MM.1S (cell line): ENCODE measurements around the gene CAP2.
"Not testable (repeated sequence)": the region's sequence is repeated elsewhere in the genome, so short reads cannot be mapped to it uniquely, and the experiment has no call there.

ENCODE experiments used
- DNase-seq: peaks from one replicate; pipeline ENCODE4 v3.0.0-alpha.2; 2015
- H2AFZ ChIP-seq: fragments of 300-600 bp; sonication (generic); 2 replicates; pipeline ENCODE4 v1.6.0; 2016; ENCODE audit warnings: antibody characterized with exemption, low read length
- H3F3A ChIP-seq: fragments of 300-600 bp; sonication (generic); 2 replicates; pipeline ENCODE4 v1.6.1; 2016; ENCODE audit warnings: mild to moderate bottlenecking, antibody characterized with exemption, low read length, moderate library complexity, mixed read lengths; ENCODE audit not compliant: insufficient read depth
- H3K27ac ChIP-seq: fragments of 300-600 bp; sonication (generic); 2 replicates; pipeline ENCODE4 v1.5.1; 2016; ENCODE audit warnings: mild to moderate bottlenecking, low read length
- H3K27me3 ChIP-seq: fragments of 300-600 bp; sonication (generic); replicated peaks from 2 replicates; pipeline ENCODE4 v1.6.0; 2016; ENCODE audit warnings: low read length; ENCODE audit not compliant: insufficient read depth
- H3K36me3 ChIP-seq: fragments of 300-600 bp; sonication (generic); replicated peaks from 2 replicates; pipeline ENCODE4 v1.6.1; 2016; ENCODE audit warnings: mild to moderate bottlenecking, low read length, mixed read lengths; ENCODE audit not compliant: insufficient read depth
- H3K4me1 ChIP-seq: fragments of 300-600 bp; sonication (generic); 2 replicates; pipeline ENCODE4 v1.6.1; 2016; ENCODE audit warnings: low read length, mixed read lengths
- H3K4me2 ChIP-seq: fragments of 300-600 bp; sonication (generic); 2 replicates; pipeline ENCODE4 v1.6.0; 2016; ENCODE audit warnings: low read depth, low read length
- H3K4me3 ChIP-seq: fragments of 300-600 bp; sonication (generic); 2 replicates; pipeline ENCODE4 v1.5.1; 2016; ENCODE audit warnings: low read length, mixed read lengths
- H3K79me2 ChIP-seq: fragments of 300-600 bp; sonication (generic); 2 replicates; pipeline ENCODE4 v1.6.1; 2016; ENCODE audit warnings: mixed run types, low read length, mixed read lengths
- H3K9ac ChIP-seq: fragments of 300-600 bp; sonication (generic); 2 replicates; pipeline ENCODE4 v1.6.1; 2016; ENCODE audit warnings: low read length, mixed read lengths
- H3K9me2 ChIP-seq: fragments of 300-600 bp; sonication (generic); replicated peaks from 2 replicates; pipeline ENCODE4 v1.6.1; 2016; ENCODE audit warnings: mild to moderate bottlenecking, low read length, mixed read lengths; ENCODE audit not compliant: insufficient read depth
- H3K9me3 ChIP-seq: fragments of 300-600 bp; sonication (generic); replicated peaks from 2 replicates; pipeline ENCODE4 v1.6.1; 2016; ENCODE audit warnings: mild to moderate bottlenecking, low read length, mixed read lengths; ENCODE audit not compliant: insufficient read depth
- H4K20me1 ChIP-seq: fragments of 300-600 bp; sonication (generic); 2 replicates; pipeline ENCODE4 v1.6.1; 2016; ENCODE audit warnings: mild to moderate bottlenecking, low read length, moderate library complexity, mixed read lengths; ENCODE audit not compliant: insufficient read depth
- EZH2 ChIP-seq: fragments of 300-600 bp; sonication (generic); optimal IDR thresholded peaks from 2 replicates; pipeline ENCODE3; 2017; ENCODE audit warnings: low read depth, mild to moderate bottlenecking, antibody characterized with exemption, low read length, mixed read lengths
- EZH2phosphoT487 ChIP-seq: fragments of 300-600 bp; sonication (generic); IDR thresholded peaks from 2 replicates; pipeline ENCODE4 v1.6.1; 2018; ENCODE audit warnings: antibody characterized with exemption, low read length
- TF ChIP-seq, protein P1 (sequence below): fragments of 300-600 bp; sonication (generic); IDR thresholded peaks from 2 replicates; pipeline ENCODE4 v1.5.1; 2016; ENCODE audit warnings: antibody characterized with exemption, low read length, mixed read lengths

The CAP2 gene

DNA sequence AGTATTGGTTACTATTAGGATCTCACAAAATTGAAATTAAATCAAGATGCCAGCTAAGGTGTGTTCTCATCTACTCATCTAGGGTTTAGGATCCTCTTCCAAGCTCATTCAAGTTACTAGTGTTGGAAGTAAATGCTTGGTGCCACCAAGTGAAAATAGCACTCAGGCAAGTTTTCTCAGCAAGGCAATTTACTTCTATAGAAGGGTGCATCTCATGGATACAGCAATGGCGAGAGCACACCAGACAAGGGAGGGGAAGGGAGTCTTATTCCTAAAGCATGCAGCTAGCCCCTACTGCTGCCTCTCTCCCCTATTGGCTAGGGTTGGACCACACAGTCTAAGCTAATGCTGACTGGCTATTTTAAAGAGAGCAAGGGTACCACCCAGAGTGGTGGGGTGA, 183.7 kb downstream of the CAP2 start:
- Histone ChIP-seq H3K4me1 (no peaks in the 10 kb centered on the region), H3K9me2 (no peaks in the 10 kb centered on the region), H3F3A (no peaks in the 10 kb centered on the region), H3K9me3 (no peaks in the 10 kb centered on the region), H3K36me3 (no peaks in the 10 kb centered on the region), H3K27me3 (no peaks in the 10 kb centered on the region), H3K9ac (no peak overlapping the region), H3K27ac (no peak overlapping the region), H3K4me3 (no peak overlapping the region), H2AFZ (no peak overlapping the region), H3K79me2 (no peaks in the 10 kb centered on the region), H4K20me1 (no peaks in the 10 kb centered on the region), H3K4me2 (no peak overlapping the region)
- no peak for DNase-seq
- TF ChIP-seq EZH2phosphoT487 (no peak), EZH2 (no peak)
- TF ChIP-seq, protein P1, sequence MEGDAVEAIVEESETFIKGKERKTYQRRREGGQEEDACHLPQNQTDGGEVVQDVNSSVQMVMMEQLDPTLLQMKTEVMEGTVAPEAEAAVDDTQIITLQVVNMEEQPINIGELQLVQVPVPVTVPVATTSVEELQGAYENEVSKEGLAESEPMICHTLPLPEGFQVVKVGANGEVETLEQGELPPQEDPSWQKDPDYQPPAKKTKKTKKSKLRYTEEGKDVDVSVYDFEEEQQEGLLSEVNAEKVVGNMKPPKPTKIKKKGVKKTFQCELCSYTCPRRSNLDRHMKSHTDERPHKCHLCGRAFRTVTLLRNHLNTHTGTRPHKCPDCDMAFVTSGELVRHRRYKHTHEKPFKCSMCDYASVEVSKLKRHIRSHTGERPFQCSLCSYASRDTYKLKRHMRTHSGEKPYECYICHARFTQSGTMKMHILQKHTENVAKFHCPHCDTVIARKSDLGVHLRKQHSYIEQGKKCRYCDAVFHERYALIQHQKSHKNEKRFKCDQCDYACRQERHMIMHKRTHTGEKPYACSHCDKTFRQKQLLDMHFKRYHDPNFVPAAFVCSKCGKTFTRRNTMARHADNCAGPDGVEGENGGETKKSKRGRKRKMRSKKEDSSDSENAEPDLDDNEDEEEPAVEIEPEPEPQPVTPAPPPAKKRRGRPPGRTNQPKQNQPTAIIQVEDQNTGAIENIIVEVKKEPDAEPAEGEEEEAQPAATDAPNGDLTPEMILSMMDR: no peak

DNA sequence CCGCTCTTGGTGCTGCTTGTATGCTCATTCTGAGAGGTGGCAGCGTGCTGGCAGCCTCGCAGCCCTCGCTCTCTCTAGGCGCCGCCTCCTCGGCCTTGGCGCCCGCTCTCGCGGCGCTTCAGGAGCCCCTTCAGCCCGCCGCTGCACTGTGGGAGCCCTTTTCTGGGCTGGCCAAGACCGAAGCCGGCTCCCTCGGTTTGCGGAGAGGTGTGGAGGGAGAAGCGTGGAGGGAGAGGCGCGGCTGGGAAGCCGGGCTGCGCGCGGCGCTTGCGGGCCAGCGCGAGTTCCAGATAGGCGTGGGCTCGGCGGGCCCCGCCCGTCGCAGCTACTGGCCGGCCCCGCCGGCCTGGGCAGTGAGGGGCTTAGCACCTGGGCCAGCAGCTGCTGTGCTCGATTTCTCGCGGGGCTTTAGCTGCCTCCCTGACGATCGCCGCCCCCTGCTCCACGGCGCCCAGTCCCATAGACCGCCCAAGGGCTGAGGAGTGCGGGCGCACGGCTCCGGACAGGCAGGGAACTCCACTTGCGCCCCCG, 187.2 kb downstream of the CAP2 start:
- no peak overlapping the region for H3K9ac ChIP-seq
- no peak overlapping the region for H3K27ac ChIP-seq
- H3F3A ChIP-seq: no peaks in the 10 kb centered on the region
- no peaks in the 10 kb centered on the region for H3K9me3 ChIP-seq
- no peaks in the 10 kb centered on the region for H3K4me1 ChIP-seq
- no peaks in the 10 kb centered on the region for H4K20me1 ChIP-seq
- H3K4me3 ChIP-seq: no peak overlapping the region
- no peaks in the 10 kb centered on the region for H3K9me2 ChIP-seq
- no peaks in the 10 kb centered on the region for H3K27me3 ChIP-seq
- no peak overlapping the region for H3K4me2 ChIP-seq
- no peaks in the 10 kb centered on the region for H3K79me2 ChIP-seq
- DNase-seq: no peak
- TF ChIP-seq EZH2phosphoT487: no peak
- TF ChIP-seq, protein P1: no peak
- TF ChIP-seq EZH2: no peak
- H3K36me3 ChIP-seq: no peaks in the 10 kb centered on the region
- H2AFZ ChIP-seq: no peak overlapping the region

DNA sequence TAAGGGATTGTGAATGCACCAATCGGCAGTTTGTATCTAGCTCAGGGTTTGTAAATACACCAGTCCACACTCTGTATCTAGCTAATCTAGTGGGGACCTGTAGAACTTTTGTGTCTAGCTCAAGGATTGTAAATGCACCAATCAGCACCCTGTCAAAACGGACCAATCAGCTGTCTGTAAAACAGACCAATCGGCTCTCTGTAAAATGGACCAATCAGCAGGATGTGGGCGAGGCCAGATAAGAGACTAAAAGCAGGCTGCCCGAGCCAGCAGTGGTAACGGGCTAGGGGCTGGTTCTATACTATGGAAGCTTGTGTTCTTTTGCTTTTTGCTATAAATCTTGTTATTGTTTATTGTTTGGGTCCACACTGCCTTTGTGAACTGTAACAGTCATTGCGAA, 187.9 kb downstream of the CAP2 start:
- not testable (repeated sequence) for H3K36me3 ChIP-seq, H3K27ac ChIP-seq, H3K4me3 ChIP-seq, H3K79me2 ChIP-seq, H3K9ac ChIP-seq, H3K4me2 ChIP-seq, H3K27me3 ChIP-seq, H3F3A ChIP-seq, H3K9me3 ChIP-seq, H2AFZ ChIP-seq, H3K4me1 ChIP-seq, H3K9me2 ChIP-seq, H4K20me1 ChIP-seq, DNase-seq

GRCh38 chr6:17583811-17584210, 190.4 kb downstream of the CAP2 start:
- Histone ChIP-seq H3F3A (no peaks in the 10 kb centered on the region), H3K9ac (no peak overlapping the region), H4K20me1 (no peaks in the 10 kb centered on the region), H3K27ac (no peak overlapping the region), H2AFZ (no peak overlapping the region), H3K4me3 (no peak overlapping the region), H3K36me3 (no peaks in the 10 kb centered on the region), H3K4me1 (no peaks in the 10 kb centered on the region), H3K9me2 (no peaks in the 10 kb centered on the region), H3K9me3 (no peaks in the 10 kb centered on the region), H3K4me2 (no peak overlapping the region), H3K27me3 (no peaks in the 10 kb centered on the region), H3K79me2 (no peaks in the 10 kb centered on the region)
- no peak for DNase-seq
- TF ChIP-seq EZH2 (no peak), EZH2phosphoT487 (no peak)
- TF ChIP-seq, protein P1: no peak
